ENCODE data around the gene MDH1B.
"Not testable (repeated sequence)": the region's sequence is repeated elsewhere in the genome, so short reads cannot be mapped to it uniquely, and the experiment has no call there.

The MDH1B gene

DNA sequence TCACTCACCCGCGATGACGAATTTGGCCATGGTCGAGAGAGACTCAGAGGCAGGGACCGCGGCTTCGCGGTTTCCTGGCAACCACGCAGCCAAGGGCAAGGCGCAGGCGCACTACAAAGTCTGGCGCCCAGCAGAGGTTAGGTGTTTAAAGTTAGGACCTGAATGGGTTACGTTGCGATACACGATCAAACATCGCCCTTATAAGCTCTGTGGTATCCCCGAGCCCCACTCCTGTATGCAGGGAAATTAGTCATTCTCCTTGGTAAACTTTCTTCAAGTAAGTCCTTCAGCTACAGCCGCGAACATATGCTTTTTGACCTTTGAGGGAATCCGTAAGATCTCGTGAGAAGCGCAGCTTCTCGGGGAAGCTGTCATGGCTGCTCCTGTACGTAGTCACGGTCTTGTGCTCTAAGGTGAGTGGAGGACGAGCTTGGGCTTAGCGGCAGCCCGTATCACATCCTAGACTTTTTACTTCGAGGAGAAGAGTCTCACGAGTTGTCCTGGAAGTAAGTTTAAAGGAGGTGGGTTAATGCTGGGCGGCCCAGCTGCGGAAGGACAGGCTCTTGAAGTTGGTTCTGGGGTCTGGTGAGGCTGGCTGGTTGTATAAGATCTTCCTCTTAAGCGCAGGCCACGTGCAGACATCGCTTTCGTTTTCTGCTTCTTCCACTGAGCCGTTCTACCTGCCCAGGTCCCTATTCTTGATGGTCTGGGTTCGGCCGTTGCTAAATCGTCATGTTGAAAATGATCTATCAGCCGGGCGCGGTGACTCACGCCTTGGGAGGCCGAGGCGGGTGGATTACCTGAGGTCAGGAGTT lies at the start of gene MDH1B, which contains the start of gene FASTKD2:
Gene MDH1B (minus strand): TSS at position 87 of the 815 bp plus-strand sequence. CDS start 57 bp downstream, at position 30.
Gene FASTKD2 (plus strand): TSS at position 365 of the 815 bp plus-strand sequence. CDS start 1,088 bp downstream, outside the sequence.
- DNase-seq = peak; percentile 93

DNA sequence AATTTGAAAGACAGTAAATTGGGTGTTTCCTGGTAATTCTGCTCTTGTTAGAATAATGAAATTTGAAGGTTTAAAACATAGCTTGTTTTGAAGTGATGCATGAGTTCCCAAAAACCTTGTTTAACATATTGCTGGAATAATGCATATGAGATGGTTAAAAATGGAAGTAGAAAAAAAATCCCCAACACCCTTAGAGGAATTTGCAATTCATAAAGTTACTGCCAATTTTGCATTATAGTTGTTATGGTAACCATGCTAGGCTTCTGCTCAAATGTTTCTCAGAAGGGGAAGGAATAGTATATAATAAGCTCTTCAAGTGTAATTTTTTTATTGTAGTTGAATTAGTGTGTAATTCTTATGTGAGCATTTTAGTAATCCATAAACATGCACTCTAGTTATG lies 49.4 kb upstream of the MDH1B start:
- no peak for DNase-seq

DNA sequence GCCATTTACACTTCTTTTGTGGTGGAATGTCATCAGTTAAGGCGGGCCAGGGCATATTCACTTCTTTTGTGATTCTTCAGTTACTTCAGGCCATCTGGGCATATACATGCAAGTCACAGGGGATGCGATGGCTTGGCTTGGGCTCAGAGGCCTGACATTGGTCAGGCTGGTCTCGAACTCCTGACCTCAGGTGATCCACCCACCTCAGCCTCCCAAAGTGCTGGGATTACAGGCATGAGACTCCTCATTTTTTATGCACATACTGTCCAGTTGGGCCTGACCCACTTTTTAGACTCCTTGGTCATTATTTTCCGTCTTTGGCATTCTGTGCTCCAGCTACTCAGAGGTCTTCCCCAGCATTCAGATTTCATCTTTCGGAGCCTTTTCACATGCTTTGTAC lies 47.3 kb upstream of the MDH1B start:
- DNase-seq = not testable (repeated sequence)

DNA sequence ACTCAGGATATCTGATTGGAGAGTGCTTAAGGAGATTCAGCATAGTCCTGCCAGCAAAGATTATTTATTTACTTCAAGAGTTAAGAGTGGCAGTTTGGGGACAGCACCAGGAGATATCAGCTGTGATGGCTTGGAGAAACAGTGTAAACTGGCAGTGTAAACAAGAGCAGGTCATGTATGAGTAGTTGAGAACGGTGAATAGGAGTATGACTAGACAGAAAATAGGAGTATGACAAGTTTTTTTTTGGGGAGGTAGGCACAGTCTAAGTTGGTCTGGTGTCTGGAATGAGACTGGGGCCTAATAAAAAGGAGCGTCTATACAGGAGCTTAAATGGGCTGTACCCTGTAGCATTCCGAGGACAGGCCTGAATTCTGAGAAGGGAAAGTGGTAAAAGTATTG lies 42.5 kb upstream of the MDH1B start:
- not testable (repeated sequence) for DNase-seq

DNA sequence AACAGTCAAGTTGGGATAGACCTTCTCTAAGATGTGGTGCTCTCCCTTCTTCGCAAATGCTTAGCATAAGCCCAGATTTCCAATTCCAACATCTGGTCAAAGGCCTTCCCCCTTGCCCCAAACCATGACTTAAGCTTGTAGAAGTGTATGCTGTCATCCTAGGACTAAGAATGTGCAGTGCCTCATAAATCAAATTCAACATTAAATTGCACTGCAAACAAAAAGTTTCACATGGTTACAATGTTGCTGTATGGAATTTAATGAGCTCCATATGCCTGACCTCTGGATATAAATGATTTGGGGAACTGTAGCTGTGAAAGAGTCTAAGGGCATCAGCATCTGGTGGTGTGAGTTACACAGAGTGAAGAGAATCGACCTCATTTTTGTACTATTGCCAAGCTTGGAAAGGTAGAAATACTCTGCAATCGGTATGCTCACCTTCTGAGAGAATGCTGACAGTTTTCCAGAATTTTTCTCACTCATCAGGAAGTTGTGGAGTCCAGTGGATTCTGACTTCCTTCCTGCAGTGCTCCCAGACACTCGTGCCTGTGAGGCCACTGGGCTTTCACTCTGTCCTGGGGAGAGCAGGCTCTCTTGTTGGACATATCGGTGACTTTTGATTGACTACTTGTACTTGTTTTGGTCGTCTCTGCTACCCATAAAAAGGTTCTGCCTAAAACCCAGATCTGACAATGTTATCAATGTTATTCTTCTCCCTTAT lies 40.9 kb upstream of the MDH1B start:
- DNase-seq = peak; percentile 81

DNA sequence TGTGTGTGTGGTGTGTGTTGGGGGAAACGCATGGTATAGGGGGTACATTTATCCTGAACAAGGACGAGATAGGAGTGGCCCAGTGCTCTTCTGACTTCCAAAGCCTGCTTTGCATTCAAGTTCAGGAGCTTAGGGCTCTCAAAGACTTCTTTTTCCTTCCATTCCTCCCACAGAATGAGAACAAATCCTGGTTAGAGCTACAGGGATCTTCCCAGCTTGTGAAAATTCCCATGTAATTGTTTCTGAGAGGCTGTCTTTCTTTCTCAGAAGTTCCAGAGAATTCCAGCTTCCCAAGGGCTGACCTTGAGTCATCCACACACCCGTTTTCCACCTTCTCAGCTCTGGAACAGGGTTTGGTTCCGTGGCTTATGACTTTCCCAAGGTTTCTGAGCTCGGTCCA lies 39.2 kb upstream of the MDH1B start:
- peak; percentile 13 for DNase-seq

DNA sequence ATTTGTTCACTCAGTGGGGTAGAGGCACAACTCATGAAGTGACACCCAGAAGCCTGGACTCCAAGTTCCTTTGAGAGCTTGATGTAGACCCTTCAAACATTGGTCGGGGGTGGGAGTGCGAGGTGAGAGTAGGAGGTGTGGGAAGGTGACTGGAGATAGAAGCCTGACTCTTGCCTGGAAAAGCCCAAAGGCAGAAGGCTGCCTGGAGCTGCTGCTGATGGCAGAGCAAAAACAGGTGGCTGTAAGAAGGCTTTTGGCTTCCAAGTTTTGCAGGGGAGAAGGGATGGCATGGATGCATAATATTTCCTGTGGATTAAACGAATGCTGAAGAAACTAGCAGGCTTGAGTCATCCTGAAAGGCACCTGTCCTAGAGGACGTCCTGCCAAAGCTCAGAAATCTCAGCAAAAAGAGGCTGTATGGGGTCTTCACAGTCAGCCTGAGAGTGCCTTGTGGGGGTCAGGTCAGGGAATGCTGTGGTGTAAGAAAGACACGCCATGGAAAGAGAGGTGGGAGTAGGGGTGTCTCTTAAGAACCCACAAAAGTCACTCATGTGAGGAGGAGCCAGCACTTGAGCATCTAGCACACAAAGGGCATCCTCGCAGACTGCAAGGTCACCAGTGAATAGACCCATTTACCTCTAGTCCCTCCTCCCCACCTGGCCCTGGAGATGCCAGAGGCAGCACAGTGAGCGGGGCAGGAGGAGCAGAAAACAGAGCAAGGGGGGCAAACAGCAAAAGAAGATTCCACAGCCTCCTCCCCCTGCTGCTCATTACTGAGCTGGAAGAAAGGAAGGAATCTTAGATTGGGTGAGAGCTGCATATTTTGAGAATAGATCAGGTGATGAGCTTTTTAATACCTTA lies 37.8 kb upstream of the MDH1B start:
- no peak for DNase-seq

DNA sequence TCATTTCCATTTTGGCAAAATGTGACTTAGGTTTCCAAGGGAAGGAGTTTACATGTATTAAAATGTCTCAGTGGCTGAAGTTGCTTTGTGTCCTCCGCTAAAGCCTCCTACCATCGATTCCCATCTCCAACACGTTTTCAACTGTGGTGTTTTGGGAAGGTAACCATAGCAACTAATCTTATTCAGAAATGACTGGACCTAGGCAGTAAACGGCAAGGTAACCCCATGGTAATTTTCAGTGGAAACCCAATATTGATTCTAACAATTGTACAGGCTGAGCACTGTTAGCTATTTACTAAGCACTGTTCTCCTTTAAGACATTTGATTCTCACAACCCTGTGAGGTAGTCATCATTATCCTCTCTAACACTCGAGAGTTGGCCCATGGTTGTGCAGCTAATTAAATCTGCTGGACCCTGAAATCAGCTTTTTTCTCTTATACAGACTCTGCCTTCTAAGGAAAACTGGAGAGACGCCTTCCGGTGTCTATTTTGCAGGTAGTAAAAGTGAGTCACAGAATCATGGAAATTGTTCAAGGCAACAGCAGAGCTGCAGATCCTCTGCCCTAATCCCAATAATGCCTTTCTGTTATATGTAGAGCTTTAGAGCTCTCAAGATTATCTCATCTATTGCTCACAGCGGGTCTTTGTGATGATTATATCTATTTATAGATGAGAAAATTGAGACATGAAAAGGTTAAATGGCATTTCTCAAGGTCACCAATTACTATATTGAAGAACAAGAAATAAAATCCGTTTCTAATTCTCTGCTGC lies 36.5 kb upstream of the MDH1B start:
- no peak for DNase-seq

DNA sequence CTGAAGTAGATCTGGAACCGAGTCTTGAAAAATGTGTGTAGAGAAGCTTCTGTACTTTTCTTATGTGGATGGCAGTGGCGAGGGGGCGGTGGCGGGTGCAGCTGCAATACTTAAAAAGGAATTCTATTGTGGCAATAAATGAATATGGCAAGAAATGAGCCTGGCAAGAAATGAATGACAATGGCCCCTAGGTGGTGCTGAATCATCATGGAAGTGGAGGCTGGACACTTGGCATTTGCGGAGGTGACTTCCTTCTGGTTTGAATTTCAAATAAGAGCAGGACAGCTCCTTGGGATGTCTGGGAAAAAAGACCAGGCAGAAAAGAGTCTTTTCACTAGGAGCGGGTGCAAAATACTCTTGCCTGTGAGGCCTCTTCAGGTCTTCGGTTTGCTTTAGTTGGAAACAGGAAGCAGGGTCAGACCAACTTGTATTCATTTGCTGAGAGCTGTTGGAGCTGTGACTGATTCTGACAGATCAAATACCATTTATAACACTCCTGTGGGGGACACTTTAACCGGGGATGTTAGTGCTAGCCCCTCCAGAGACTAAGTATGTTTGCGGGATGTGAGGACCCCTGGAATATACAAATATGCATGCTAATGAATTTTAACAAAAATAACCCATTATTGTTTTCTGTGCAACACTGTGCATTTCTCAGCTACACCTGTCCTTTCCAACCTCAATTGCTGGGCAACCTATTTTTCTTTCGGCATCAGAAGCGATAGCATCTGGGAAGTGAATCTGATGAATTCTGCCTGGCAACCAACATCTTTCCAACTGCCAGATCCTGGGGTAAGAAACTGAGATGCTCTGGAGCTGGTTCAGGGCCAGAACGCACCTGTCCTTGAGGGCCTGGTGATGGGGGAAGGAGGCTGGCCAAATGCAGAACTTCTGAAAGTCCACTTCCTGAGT lies 35.6 kb upstream of the MDH1B start:
- DNase-seq = peak; percentile 77

DNA sequence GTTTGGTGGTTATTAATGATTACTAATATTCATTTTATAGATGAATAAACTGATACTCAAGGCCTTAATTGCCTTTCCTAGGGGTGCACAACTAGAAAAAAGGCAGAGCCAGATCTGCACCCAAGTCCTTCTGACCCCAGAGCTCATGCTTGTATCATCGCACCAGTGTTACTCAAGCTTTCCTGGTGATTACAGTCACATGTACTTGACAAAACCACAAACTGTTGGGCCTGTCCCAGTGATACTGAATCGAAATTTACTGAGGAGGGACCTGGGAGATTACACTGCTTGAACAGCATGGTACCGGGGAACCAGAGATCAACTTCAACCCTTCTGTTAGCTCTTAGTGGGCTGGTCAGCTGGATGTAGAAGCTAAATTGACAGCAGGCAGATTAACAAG lies 34.0 kb upstream of the MDH1B start:
- DNase-seq = no peak

DNA sequence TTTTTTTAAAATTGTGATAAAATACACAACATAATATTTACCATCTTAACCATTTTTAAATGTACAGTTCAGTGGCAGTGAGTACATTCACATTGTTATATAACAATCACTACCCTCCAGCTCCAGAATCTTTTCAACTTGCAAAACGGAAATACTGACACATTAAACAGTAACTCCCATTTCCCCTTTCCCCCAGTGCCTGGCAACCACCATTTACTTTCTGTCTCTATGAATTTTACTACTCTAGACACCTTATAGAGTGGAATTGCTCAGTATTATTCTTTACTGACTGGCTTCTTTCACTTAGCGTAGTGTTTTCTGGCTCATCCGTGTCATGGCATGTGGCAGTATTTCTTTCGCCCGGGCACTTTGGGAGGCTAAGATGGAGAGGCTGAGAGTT lies 32.9 kb upstream of the MDH1B start:
- DNase-seq = no peak

DNA sequence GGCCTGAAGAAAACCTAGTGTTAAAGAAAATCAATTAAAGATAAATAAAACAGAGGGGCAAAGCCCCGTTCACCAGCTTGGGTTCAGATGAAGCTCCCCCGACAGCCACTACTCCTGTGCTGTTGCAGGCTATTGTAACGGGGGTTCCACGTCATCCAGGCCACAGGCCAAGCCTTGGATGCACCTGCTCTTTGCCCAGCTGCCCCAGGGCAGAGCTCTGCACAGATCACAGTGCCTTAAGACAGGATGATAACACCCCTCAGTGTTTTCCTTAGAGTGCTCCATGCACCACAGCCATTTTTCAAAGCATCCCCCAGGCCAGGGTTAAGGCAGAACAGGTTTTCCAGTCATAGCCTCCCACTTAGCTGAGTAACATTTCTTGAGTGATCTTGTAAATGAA lies 32.2 kb upstream of the MDH1B start:
- no peak for DNase-seq

DNA sequence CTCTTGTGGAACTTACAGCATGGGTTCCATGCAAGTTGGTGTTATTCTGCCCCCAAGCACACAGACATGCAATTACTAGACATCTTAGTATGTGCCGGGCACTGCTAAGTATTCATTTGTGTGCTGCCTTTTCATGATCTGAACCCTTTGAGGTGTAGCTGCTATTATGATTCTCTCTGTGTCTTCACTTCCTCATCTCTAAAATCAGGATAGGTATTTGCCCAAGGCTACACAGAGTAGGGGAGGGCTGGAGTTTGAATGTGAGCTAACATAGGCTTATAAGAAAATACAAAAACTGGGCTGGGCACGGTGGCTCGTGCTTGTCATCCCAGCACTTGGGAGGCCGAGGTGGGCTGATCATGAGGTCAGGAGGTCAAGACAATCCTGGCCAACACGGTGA lies 27.5 kb upstream of the MDH1B start:
- DNase-seq = no peak

DNA sequence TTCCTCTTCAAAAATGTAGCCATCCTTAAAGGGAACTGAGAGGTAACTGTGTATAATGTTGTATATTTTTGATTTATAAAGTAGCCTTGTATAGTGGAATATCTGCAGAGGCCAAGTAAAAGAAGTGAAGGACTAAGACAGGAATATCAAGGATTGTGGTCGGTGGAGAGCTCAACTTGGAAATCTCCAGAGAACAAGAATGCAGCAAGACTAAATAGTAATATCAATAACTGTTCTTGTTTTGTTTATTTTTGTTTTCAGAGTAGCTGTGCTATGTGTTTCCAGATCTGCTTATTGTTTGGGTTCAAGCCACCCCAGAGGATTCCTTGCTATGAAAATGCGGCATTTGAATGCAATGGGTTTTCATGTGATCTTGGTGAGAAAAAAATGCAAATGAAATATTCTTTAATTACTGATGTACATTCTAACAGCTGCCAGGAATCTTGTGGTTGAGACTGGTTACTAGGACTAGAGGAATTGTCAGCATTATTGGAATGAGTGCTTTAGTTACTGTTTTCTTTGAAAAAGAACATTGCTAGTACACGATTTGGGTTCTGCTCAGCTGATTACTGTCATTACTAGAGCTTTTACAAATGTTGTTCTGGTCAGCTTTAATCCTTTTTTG lies 25.3 kb upstream of the MDH1B start:
- peak; percentile 43 for DNase-seq

DNA sequence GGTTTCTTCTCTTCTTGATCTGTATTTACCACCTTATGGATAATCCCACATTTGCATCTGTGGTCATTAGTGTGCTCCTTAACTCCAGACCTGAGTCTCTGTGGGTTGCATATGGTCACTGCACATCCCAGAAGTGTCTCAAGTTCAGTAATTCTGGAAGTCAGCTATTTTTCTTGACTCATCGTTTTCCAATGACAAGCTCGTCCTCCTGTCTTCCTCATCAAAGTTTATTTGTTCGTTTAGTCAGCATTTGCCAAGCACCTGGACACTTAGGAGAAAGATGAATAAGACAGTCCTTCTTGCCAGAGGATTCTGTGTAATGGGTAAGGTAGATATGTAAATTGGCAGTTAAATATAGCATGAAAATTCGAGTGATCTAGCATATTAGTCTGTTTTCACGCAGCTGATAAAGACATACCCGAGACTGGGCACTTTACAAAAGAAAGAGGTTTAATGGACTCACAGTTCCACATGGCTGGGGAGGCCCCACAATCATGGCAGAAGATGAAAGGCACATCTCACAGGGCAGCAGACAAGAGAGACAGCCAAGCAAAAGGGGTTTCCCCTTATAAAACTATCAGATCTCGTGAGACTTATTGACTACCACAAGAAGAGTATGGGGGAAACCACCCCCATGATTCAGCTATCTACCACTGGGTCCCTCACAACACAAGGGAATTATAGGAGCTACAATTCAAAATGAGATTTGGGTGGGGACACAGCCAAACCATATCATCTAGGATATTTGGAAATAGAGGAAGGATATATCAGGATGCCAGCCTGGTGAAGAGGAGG lies 19.6 kb upstream of the MDH1B start:
- no peak for DNase-seq

DNA sequence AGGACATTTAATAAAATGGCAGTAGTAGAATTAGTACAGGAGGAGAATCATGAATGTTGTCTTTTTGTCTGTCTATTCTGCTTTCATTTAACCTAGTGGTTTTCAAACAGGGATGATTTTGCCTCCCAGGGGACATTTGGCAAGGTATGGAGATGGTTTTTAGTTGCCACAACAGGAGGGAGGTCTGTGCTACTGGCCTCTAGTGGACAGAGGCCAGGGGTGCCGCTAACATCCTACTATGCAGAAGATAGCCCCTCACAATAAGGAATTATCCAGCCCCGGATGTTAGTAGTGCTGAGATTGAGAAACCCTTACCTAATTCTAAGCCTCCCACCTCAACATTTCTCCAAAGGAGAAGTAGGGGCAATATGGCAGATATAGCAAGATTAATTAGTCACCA lies 18.6 kb upstream of the MDH1B start:
- DNase-seq = peak; percentile 17

DNA sequence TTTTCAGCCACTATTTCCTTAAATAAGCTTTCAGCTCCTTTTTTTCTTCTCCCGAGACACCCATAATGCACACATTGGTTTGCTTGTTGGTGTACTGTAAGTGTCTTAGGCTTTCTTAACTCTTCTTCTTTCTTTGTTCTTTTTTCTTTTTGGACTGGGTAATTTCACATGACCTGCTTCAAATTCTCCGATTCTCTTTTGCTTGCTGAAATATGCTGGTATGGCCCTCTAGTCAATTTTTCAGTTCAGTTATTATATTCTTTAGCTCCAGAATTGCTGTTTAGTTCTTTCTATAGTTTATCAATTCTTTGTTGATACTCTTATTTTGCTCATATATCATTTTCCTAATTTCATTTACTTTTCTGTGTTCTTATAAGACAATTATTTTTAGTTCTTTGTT lies 15.5 kb upstream of the MDH1B start:
- DNase-seq = no peak

DNA sequence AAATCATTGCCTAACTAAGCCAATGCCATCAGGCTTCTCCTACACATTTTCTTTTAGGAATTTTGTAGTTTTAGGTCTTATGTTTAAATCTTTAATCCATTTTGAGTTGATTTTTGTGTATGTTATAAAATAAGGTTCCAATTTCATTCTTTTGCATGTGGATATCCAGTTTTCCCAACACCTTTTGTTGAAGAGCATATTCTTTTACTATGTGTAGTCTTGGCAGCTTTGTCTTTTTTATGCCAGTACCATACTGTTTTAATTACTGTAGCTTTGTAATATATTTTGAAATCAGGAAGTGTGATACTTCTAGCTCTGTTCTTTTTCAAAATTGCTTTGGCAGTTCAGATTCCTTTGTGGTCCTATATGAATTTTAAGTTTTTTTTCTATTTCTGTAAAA lies 11.3 kb upstream of the MDH1B start:
- DNase-seq = no peak

DNA sequence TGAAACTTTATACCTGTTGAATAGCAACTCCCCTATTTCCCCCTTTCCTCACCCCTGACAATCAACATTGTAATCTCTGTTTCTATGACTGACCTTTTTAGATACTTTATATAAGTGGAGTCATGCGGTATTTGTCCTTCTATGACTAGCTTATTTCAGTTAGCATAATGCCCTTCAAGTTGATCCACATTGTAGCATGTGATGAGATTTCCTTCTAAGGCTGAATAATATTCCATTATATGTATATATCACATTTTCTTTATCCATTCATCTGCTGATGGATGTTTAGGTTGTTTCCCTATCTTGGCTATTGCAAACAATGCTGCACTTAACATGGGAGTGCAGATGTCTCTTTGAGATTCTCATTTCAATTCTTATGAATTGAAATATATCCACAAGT lies 9.7 kb upstream of the MDH1B start:
- DNase-seq = no peak
